ENCODE data around the gene STIL.

DNA sequence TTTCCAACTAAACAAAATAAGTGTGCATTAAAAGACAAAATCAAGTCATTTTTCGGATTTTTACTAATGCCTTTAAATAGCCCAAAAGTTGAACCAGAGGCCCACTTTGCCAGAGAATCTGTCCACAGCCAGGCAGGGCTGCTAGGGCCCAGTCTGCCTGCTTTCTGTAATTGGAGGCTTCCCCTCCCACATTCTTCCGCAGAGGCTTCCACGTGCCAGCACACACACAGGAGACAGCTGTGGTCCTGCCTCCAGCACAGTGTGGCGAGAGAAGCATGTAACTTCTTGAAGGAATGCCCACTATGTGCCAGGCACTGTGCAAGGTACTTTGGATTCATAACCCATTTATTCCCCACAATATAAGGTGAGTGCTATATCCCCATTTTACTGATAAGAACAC is 112.8 kb downstream of the STIL start:
- TF ChIP-seq POLR2A (IDR thresholded peaks at IDR 0.05; ENCODE audit: low read length) (no peak), GATA1 (IDR thresholded peaks at IDR 0.05; ENCODE audit: low read depth, low read length) (no peak)

Data from erythroblast (primary cell).